GM21737 (cell line): ENCODE measurements around the gene COL4A2.

Source experiments
- ATAC-seq: cut with Tn5 transposase; IDR thresholded peaks from one replicate; pipeline ENCODE4 v1.9.1; 2021; ENCODE audit warnings: mild to moderate bottlenecking, moderate library complexity; ENCODE audit not compliant: unreplicated experiment

COL4A2 gene

DNA sequence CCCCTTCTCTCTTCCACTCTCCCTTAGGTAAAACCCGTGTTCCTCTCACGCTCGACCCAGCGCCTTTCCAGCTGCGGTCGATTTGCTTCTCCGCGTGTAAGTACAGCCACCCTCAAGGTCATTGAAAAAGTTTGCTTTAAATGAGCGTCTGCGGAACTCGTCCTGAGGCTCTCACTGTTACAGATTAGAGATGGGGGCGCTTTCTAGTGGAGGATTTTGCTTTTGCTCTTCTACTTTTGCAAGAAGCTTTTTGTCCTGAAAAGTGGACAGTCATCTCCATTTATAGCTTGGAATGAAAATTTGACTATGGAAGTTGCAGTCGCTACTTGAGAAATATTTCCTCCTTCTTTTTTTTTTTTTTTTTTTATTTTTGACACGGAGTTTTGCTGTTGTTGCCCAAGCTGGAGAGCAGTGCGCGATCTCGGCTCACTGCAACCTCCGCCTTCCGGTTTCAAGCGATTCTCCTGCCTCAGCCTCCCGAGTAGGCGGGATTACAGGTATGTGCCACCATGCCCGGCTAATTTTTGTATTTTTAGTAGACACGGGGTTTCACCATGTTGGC is 255.0 kb downstream of the COL4A2 start:
- no peak for ATAC-seq
